ENCODE data around the gene DDHD1.
"Not testable (repeated sequence)": the region's sequence is repeated elsewhere in the genome, so short reads cannot be mapped to it uniquely, and the experiment has no call there.

DNA sequence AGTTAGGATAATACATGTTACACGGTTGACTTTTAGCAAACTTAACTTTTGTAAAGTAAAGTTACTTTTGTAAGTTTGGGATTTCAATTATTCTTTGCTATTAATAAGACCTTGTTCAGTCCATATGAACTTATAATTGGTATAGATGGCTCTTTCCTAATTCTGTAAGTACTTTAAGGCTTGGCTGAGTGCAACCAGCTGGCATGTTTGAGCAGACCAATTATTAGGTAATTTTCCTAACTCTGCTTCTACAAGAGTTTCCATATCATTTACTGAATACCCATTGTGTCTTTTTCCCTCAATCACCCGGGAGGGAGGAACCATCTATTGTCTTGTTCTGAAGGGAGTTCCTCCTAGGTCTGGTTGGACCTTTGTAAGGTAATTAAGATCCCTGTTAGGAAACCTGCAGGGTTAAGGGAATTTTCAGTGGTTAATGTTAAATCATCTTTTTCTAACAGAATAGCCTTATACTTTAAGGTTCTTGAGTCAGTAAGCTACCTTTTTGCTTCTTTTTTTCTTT, 26.4 kb upstream of the DDHD1 start:
- not testable (repeated sequence) for TF ChIP-seq POLR2AphosphoS5, POLR2A (IDR thresholded peaks at IDR 0.05)
- TF ChIP-seq, protein P1, sequence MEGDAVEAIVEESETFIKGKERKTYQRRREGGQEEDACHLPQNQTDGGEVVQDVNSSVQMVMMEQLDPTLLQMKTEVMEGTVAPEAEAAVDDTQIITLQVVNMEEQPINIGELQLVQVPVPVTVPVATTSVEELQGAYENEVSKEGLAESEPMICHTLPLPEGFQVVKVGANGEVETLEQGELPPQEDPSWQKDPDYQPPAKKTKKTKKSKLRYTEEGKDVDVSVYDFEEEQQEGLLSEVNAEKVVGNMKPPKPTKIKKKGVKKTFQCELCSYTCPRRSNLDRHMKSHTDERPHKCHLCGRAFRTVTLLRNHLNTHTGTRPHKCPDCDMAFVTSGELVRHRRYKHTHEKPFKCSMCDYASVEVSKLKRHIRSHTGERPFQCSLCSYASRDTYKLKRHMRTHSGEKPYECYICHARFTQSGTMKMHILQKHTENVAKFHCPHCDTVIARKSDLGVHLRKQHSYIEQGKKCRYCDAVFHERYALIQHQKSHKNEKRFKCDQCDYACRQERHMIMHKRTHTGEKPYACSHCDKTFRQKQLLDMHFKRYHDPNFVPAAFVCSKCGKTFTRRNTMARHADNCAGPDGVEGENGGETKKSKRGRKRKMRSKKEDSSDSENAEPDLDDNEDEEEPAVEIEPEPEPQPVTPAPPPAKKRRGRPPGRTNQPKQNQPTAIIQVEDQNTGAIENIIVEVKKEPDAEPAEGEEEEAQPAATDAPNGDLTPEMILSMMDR (IDR thresholded peaks at IDR 0.05): not testable (repeated sequence)

Data from prostate gland (tissue), 2 donors.